ENCODE measurements around the gene SEC14L3. TPM values are rescaled to one million over a fixed set of nuclear protein-coding genes. Genes with fewer than 3 reads are reported as not detected.
"Not testable (repeated sequence)": the region's sequence is repeated elsewhere in the genome, so short reads cannot be mapped to it uniquely, and the experiment has no call there.

The SEC14L3 gene
- total RNA-seq, 3 donors from 2014 or later (not counting 1 experiment from before 2014, with no cell fraction given): not detected

DNA sequence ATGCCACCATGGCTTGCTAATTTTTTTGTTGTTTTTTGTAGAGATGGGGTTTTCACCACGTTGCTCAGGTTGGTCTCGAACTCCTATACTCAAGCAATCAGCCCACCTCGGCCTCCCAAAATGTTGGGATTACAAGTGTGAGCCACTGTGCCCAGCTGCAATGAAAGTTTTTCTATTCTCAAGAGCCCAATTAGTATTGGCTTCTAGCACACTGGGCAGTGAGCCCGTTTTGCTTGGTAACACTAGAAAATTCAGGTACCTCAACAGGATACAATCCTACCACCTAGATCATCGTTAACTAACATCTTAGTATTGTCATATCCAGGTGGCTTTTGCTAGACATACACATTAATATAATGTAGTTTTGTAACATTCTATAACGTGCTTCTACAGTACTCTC, 19.0 kb downstream of the SEC14L3 start:
- peaks cover 21 to 39% of the 10 kb centered on the region in 2 donors for H3K27me3 Mint-ChIP-seq (ENCODE audit: low read depth in 2 of 2)
- no peak overlapping the region for H3K4me3 ChIP-seq (ENCODE audit: low read length)
- no peak overlapping the region for H3K27ac Mint-ChIP-seq
- no peaks in the 10 kb centered on the region for H3K9me3 Mint-ChIP-seq
- 66% methylated on average over 4 of the region's 6 CpGs for WGBS (ENCODE audit: insufficient coverage)
- no peak for DNase-seq
- ATAC-seq: no peak
- no peak overlapping the region for H3K4me3 Mint-ChIP-seq
- H3K27me3 ChIP-seq (ENCODE audit: control insufficient read depth, insufficient read depth, low read length): no peaks in the 10 kb centered on the region
- intact Hi-C loops (cut with micrococcal nuclease): no loop called here
- TF ChIP-seq, protein P1, sequence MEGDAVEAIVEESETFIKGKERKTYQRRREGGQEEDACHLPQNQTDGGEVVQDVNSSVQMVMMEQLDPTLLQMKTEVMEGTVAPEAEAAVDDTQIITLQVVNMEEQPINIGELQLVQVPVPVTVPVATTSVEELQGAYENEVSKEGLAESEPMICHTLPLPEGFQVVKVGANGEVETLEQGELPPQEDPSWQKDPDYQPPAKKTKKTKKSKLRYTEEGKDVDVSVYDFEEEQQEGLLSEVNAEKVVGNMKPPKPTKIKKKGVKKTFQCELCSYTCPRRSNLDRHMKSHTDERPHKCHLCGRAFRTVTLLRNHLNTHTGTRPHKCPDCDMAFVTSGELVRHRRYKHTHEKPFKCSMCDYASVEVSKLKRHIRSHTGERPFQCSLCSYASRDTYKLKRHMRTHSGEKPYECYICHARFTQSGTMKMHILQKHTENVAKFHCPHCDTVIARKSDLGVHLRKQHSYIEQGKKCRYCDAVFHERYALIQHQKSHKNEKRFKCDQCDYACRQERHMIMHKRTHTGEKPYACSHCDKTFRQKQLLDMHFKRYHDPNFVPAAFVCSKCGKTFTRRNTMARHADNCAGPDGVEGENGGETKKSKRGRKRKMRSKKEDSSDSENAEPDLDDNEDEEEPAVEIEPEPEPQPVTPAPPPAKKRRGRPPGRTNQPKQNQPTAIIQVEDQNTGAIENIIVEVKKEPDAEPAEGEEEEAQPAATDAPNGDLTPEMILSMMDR (IDR thresholded peaks at IDR 0.05): no peak
- no peaks in the 10 kb centered on the region for H3K36me3 Mint-ChIP-seq
- H3K9me3 ChIP-seq (ENCODE audit: control insufficient read depth, insufficient read depth, low read length): no peaks in the 10 kb centered on the region
- no peaks in the 10 kb centered on the region for H3K36me3 ChIP-seq (ENCODE audit: control insufficient read depth, insufficient read depth, low read length)
- no peak overlapping the region for H3K27ac ChIP-seq (ENCODE audit: low read length)
- no peaks in the 10 kb centered on the region for H3K4me1 ChIP-seq (ENCODE audit: control insufficient read depth, insufficient read depth, low read length)
- no peaks in the 10 kb centered on the region for H3K4me1 Mint-ChIP-seq

DNA sequence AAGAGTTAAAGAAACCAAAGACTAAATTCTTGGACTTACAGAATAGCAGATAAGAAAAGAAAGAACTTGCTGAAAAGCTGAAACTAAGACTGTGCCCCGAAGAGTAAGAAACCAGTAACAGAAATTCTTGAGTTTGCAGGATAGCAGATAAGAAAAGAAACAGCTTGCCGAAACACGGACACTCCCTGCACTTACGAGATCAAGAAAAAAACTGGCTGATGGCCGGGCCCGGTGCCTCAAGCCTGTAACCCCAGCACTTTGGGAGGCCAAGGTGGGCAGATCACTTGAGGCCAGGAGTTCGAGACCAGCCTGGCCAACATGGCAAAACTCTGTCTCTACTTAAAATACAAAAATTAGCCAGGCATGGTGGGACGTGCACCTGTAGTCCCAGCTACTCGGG, 20.3 kb downstream of the SEC14L3 start:
- intact Hi-C loops (cut with micrococcal nuclease); H3K4me1 ChIP-seq (ENCODE audit: control insufficient read depth, insufficient read depth, low read length); H3K4me1 Mint-ChIP-seq; H3K27ac Mint-ChIP-seq; H3K4me3 ChIP-seq (ENCODE audit: low read length); H3K9me3 Mint-ChIP-seq; H3K4me3 Mint-ChIP-seq; H3K36me3 Mint-ChIP-seq; ATAC-seq; H3K9me3 ChIP-seq (ENCODE audit: control insufficient read depth, insufficient read depth, low read length); DNase-seq; H3K36me3 ChIP-seq (ENCODE audit: control insufficient read depth, insufficient read depth, low read length); H3K27me3 ChIP-seq (ENCODE audit: control insufficient read depth, insufficient read depth, low read length); H3K27ac ChIP-seq (ENCODE audit: low read length): not testable (repeated sequence)
- 83% methylated on average over 9 of the region's 9 CpGs for WGBS (ENCODE audit: insufficient coverage)
- peaks cover 25 to 29% of the 10 kb centered on the region in 2 donors for H3K27me3 Mint-ChIP-seq (ENCODE audit: low read depth in 2 of 2)

DNA sequence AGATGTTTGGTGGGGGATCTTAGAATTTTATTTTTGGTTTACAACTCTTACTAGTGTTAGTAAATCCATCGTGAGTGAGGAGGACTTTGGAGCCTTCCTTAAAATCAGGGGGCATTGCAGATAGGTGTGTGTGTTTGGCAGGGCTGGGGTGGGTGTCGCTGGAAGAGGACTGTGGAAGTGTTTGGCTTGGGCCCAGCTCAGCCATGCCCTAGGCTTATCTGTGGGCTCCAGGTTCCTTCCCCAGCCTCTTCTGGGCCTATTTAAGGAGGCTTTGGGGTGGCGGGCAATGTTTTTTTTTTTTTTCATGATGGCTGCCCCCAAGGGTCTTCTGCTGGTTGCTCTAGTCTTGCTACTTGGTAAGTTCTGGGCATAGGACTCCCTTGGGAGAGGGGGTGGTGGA, 24.2 kb downstream of the SEC14L3 start:
- H3K9me3 ChIP-seq (ENCODE audit: control insufficient read depth, insufficient read depth, low read length): peaks cover 5% of the 10 kb centered on the region
- ATAC-seq (no peak), DNase-seq (no peak)
- H3K27me3 Mint-ChIP-seq (ENCODE audit: low read depth in 2 of 2): peaks cover 33 to 46% of the 10 kb centered on the region in 2 donors
- no peak overlapping the region for H3K27ac Mint-ChIP-seq
- no peak overlapping the region for H3K4me3 ChIP-seq (ENCODE audit: low read length)
- TF ChIP-seq, protein P1 (IDR thresholded peaks at IDR 0.05): no peak
- H3K4me1 Mint-ChIP-seq: peaks cover 9 to 11% of the 10 kb centered on the region in 2 donors
- no peaks in the 10 kb centered on the region for H3K36me3 Mint-ChIP-seq
- H3K27ac ChIP-seq (ENCODE audit: low read length): no peak overlapping the region
- H3K4me3 Mint-ChIP-seq: no peak overlapping the region
- H3K36me3 ChIP-seq (ENCODE audit: control insufficient read depth, insufficient read depth, low read length): no peaks in the 10 kb centered on the region
- peaks cover 8% of the 10 kb centered on the region for H3K4me1 ChIP-seq (ENCODE audit: control insufficient read depth, insufficient read depth, low read length)
- no peaks in the 10 kb centered on the region for H3K9me3 Mint-ChIP-seq
- H3K27me3 ChIP-seq (ENCODE audit: control insufficient read depth, insufficient read depth, low read length): peaks cover 3% of the 10 kb centered on the region
- intact Hi-C loops (cut with micrococcal nuclease): no loop called here
- WGBS (ENCODE audit: insufficient coverage): 84% methylated on average over 3 of the region's 3 CpGs

DNA sequence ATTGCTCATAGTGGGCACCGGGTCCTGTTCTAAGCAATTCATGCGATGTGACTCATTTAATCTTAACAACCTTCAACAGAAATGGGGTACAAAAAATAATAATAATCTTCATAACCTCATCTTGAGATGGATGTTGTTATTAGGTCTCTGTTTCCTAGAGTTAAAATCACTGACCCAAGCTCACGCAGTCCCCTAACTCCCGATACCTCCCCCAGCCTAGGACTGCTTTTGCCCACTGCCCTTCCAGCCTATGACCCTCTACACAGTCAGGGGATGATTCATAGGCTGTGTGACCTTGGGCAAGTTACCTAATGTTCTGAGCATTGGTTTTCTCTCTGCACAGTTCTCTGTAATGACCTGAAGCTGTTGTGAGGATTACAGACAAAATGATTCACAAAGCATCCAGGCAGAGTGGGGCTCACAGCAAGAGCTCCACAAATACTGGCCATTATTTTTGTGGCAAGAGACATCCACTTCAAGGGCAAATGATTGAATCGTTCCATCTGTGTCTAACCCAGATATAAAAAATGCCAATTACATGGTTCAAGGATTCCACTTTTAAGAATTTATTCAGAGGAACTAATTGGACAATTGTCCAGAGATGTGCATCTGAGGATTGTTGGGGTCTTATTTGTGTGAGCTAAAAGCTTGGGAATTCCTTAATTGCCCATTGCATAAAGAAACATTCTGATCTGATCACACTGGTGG, 26.2 kb downstream of the SEC14L3 start:
- Histone ChIP-seq H3K27me3 (ENCODE audit: control insufficient read depth, insufficient read depth, low read length) (peaks cover 3% of the 10 kb centered on the region), H3K4me3 (ENCODE audit: low read length) (no peak overlapping the region), H3K36me3 (ENCODE audit: control insufficient read depth, insufficient read depth, low read length) (no peaks in the 10 kb centered on the region), H3K27ac (ENCODE audit: low read length) (no peak overlapping the region), H3K4me1 (ENCODE audit: control insufficient read depth, insufficient read depth, low read length) (peaks cover 18% of the 10 kb centered on the region), H3K9me3 (ENCODE audit: control insufficient read depth, insufficient read depth, low read length) (peaks cover 7% of the 10 kb centered on the region)
- H3K36me3 Mint-ChIP-seq: no peaks in the 10 kb centered on the region
- ATAC-seq: no peak
- H3K4me3 Mint-ChIP-seq: no peak overlapping the region
- TF ChIP-seq, protein P1 (IDR thresholded peaks at IDR 0.05): peak; percentile 20
- no peaks in the 10 kb centered on the region for H3K9me3 Mint-ChIP-seq
- no peak for DNase-seq
- 79% methylated on average over 2 of the region's 5 CpGs for WGBS (ENCODE audit: insufficient coverage)
- intact Hi-C loops (cut with micrococcal nuclease): no loop called here
- peaks cover 29 to 40% of the 10 kb centered on the region in 2 donors for H3K27me3 Mint-ChIP-seq (ENCODE audit: low read depth in 2 of 2)
- H3K4me1 Mint-ChIP-seq: peaks cover 17 to 20% of the 10 kb centered on the region in 2 donors
- no peak overlapping the region for H3K27ac Mint-ChIP-seq
